HepG2 (cell line): ENCODE data around the gene C22orf31.
A peak's percentile ranks its signal among the peaks of the same experiment; 100 is the strongest.

Experiments
- ISX ChIP-seq: sonication (generic); formaldehyde crosslinking; conservative IDR thresholded peaks from 2 replicates; pipeline ENCODE4 v1.5.0; 2020; ENCODE audit warnings: missing genetic modification reagents
- MBD4 ChIP-seq: IDR thresholded peaks from 2 replicates; pipeline ENCODE4 v1.6.1; 2012; ENCODE audit warnings: low read length, inconsistent platforms, borderline replicate concordance
- POLR2A ChIP-seq, 2 experiments: IDR thresholded peaks; 2 replicates each; pipeline ENCODE4 v1.6.1; 2011; ENCODE audit warnings: low read depth in 2 of 2, low read length in 2 of 2, mild to moderate bottlenecking in 1 of 2, moderate library complexity in 1 of 2; ENCODE audit not compliant: insufficient read depth in 1 of 2
- SP5 ChIP-seq: IDR thresholded peaks from 2 replicates; pipeline ENCODE4 v1.6.1; 2016; ENCODE audit warnings: low read depth, borderline replicate concordance
- TAF1 ChIP-seq: sonication (generic); formaldehyde crosslinking; IDR thresholded peaks from 2 replicates; pipeline ENCODE4 v1.4.0; 2020; ENCODE audit warnings: missing genetic modification reagents
- YEATS2 ChIP-seq: sonication (generic); formaldehyde crosslinking; IDR thresholded peaks from 2 replicates; pipeline ENCODE4 v1.4.0; 2020; ENCODE audit warnings: missing genetic modification reagents, borderline replicate concordance
- ZBTB8A ChIP-seq: sonication (generic); formaldehyde crosslinking; IDR thresholded peaks from 2 replicates; pipeline ENCODE4 v1.4.0; 2020; ENCODE audit warnings: mild to moderate bottlenecking, low read depth, missing genetic modification reagents, borderline replicate concordance
- TF ChIP-seq, protein P1 (sequence below): IDR thresholded peaks from 2 replicates; pipeline ENCODE4 v1.6.1; 2016; ENCODE audit warnings: low read depth

DNA sequence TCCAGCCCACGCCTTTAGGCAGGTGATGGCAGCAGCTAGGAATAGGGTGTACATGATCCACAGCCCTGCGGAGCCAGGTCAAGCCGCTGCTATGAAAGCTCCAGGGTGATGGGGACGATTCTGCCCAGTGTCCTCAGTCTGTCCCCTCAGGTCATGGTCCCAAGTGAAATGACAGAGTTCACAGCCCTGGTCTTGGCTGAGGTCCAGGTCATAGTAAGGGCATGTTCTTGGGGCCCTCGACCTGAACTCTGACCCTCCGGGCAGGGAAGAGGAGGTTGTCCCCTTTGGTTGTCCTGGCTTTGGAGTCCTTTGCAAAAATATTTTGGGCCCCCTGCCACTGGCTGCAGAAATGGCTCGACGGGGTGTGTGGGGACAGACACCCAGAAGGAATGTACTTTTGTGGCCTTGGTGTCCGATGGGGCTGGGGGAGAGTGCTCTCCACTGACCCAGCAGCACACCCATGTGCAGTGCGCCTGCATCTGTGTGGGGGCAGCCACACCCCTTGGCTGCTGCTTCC, 7.3 kb downstream of the C22orf31 start:
- TF ChIP-seq YEATS2 (CRISPR knock-in tag) (no peak), MBD4 (peak; percentile 79; the same call in 1 of the 2 replicates), POLR2A (IDR thresholded peaks at IDR 0.05; ENCODE audit: insufficient read depth in 1 of 2, low read depth in 2 of 2, low read length in 2 of 2) (no peak), SP5 (CRISPR knock-in tag) (no peak), ISX (no peak), TAF1 (CRISPR knock-in tag) (no peak), ZBTB8A (CRISPR knock-in tag) (no peak)
- TF ChIP-seq, protein P1, sequence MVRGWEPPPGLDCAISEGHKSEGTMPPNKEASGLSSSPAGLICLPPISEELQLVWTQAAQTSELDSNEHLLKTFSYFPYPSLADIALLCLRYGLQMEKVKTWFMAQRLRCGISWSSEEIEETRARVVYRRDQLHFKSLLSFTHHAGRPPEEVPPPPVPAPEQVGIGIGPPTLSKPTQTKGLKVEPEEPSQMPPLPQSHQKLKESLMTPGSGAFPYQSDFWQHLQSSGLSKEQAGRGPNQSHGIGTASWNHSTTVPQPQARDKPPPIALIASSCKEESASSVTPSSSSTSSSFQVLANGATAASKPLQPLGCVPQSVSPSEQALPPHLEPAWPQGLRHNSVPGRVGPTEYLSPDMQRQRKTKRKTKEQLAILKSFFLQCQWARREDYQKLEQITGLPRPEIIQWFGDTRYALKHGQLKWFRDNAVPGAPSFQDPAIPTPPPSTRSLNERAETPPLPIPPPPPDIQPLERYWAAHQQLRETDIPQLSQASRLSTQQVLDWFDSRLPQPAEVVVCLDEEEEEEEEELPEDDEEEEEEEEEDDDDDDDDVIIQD = no peak
